Brain pericyte (primary cell): Measurements from ENCODE around the gene PCBP3.
"Not testable (repeated sequence)": the region's sequence is repeated elsewhere in the genome, so short reads cannot be mapped to it uniquely, and the experiment has no call there.

Source experiments
- DNase-seq: peaks from one replicate; pipeline ENCODE4 v3.0.0-alpha.2; 2012; ENCODE audit warnings: low read depth, low spot score

Gene PCBP3

DNA sequence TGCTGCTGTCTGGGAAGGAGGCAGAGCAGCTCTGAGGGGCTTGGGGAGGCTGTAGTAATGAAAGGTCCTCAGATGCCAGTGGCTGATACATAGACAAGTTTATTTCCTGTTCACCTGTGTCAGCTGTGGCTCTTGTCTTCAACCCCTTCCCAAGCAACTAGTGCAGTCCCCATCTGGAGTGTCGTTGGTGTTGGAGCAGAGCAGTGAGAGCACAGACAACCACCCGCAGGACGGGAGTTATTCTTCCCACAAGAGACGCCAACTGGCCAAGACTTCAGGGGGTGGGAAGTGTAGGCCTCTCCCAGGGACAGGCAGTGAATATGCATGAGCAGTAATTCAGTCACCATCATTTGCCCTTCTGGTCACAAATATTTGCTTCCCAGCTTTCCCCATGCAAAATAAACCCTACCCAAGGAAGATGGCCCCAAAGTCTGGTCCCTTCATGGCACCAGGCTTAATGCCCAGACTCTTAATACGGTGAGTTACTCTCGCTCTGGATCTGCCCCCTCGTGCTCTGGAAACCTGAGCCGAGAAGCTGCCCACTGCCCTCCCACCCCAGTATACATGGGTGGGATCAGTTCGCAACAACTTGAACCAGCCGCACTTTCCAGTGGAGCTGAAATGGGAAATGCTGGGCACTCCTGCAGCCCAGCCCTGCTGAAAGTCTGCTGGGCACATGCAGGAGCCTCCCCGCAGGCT, 184.5 kb downstream of the PCBP3 start:
- DNase-seq = no peak

DNA sequence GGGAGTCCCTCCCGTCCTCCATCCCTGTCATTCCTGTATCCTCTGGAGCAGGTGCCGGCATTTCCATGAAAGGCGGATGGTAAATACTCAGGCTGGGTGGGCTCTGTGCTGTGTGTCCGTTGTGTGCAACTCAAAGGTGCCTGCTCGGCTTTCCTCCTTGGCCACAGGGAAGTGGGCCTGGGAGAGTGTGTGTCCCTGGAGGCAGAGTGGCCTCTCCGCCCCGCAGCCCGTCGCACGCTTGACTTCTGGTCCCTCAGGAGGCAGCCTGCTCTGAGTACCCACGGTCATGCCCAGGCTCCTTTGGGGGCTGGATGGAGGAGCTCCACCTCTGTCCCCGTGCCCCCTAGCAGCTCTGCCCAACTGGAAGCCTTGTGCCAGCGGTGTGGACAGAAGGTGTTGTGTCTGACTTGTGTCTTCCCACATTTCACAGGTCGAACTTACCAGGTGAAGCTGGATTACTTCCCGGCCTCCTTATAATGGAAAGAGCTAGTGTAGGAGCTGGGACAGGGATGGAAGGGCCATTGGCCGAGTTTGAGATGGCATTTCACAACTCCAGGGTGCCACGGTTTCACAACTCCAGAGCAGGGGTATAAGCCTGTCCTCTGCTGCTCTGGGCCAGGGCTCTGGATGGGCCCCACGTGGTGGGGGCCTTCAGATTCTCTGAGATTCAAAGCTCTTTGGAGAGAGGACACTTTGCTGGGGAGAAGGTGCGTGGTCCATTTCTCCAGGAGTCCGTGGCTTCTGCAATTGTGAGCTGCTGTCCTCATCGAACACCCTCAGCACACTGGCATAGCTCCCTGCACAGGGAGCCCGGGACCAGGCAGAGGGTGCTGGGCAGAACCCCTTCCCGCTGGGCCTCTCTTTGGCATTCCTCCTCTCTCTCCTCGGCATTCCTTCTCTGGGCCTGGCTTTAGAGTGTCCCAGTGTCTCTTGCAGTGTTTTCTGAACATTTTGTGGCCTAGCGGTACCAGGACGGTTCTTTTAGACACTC, 185.3 kb downstream of the PCBP3 start:
- DNase-seq = no peak

DNA sequence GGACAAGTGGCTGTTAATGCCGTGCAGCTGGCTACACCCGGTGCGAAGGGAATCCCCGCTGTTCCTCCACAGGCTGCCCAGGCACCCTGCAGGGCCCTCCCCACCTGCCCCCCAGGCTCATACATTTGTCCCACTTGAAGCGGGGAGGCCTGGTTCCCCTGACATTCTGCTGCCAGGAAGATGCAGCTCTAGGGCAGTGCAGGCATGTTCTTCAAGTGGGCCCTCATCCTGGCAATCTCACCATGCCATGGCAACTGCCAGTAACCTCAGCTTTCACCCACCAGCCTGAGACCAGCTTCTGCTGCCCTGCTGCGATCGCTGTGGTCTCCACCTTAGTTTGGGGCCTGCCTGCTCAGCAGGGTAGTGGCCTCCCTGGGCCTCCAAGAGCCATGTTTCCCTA, 186.1 kb downstream of the PCBP3 start:
- no peak for DNase-seq

DNA sequence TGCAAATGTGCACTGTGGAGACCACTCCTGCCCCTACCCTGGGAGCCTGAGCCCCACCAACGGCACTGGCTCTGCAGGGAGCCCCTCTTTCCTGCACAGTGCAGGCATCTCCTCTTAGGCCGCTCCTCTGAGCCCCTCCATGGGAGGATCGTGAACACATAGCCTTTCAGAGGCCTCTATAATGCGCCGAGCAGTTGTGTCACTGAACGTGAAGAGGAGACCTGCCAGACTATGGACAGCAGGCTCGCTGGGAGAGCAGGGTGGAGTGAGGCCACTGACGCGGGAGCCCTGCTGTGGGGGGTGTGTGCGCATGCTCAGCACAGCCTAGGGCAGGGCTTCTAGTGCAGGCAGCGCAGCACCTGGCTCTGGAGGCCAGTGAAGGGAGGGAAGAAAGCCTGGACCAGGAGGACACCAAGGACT, 186.7 kb downstream of the PCBP3 start:
- DNase-seq = no peak

DNA sequence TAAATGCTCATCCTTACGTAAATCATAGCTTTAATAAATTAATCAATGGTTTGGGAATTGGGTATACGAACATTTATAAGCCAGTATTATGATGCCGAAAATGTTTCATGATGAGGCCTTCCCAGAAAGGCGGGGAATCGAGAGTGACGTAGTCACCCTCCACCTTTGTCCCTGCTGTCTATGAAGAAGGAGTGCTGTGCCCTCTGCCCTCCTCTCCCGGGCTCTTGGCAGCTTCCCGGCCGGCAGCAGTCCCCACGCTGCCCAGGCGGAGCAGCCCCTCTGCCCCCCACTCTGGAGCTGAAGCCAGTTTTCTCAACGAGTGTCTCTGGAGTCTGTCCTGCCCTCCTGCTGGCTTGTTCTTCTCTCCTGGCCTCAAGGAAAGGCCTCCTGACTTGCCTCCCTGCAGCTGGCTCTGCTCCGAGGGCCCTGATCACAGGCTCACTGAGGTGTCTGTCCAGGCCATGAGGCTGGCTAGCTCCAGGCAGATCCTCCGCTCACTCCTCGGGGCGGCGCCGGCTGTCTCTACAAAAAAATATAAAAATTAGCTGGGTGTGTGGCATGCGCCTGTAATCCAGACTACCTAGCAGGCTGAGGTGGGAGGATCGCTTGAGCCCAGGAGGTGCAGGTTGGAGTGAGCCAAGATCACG, 187.3 kb downstream of the PCBP3 start:
- DNase-seq = no peak

DNA sequence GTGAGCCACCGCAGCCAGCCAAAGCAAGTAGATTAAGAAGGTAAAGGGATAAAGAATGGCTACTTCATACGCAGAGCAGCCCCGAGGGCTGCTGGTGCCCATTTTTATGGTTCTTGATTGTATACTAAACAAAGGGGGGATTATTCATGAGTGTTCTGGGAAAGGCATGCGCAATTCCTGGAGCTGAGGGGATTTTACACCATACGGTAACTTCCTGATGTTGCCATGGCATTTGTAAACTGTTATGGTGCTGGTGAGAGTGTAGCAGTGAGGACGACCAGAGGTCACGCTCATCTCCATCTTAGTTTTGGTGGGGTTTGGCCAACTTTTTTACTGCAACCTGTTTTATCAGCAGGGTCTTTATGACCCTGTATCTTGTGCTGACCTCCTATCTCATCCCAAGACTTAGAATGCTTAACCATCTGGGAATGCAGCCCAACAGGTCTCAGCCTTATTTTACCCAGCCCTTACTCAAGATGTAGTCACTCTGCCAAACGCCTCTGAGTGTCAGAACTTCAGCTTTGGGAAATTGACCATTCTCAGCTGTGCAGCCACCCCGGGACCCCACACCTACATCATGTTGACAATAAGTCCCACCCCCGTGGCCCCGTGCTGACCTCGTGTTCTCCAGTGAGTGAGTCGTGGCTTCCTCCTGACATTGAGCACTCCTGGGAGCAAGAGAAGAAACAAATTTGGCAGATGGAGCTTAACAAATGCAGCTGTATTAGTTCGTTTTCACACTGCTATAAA, 188.6 kb downstream of the PCBP3 start:
- DNase-seq = peak; percentile 56

DNA sequence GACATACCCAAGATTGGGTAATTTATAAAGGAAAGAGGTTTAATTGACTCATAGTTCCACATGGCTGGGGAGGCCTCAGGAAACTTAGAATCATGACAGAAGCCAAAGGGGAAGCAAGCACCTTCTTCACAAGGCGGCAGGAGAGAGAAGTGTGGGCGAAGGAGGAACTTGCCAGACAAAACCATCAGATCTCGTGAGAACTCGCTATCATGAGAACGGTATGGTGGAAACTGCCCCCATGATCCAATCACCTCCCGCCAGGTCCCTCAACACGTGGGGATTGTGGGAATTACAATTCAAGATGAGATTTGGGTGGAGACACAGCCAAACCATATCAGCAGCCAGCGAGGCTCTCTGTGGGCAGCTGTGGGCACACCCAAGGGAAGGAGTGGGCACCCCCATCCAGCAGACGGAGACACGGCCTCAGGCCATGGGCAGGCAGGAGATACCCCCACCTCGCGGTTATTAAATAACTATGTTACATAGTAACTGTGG, 189.3 kb downstream of the PCBP3 start:
- not testable (repeated sequence) for DNase-seq

DNA sequence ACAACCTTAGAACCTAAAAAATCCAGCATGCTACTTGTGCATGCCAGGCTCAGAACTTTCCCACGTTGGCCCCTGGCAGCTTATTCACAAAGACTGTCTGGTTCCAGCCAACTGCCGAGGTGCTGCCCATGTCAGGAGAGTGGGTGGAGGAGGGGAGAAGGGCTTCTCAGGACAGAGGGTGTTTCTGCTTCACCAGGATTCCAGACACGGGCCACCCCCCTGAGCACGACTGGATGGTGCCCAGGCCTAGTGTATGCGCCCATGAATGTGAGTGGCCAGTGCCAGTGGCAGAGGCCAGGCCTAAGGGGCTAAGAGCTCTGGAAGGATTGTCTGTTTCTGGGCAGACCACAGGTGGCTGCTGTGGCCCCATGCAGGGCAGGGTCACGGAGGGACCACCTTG, 189.9 kb downstream of the PCBP3 start:
- DNase-seq = no peak

DNA sequence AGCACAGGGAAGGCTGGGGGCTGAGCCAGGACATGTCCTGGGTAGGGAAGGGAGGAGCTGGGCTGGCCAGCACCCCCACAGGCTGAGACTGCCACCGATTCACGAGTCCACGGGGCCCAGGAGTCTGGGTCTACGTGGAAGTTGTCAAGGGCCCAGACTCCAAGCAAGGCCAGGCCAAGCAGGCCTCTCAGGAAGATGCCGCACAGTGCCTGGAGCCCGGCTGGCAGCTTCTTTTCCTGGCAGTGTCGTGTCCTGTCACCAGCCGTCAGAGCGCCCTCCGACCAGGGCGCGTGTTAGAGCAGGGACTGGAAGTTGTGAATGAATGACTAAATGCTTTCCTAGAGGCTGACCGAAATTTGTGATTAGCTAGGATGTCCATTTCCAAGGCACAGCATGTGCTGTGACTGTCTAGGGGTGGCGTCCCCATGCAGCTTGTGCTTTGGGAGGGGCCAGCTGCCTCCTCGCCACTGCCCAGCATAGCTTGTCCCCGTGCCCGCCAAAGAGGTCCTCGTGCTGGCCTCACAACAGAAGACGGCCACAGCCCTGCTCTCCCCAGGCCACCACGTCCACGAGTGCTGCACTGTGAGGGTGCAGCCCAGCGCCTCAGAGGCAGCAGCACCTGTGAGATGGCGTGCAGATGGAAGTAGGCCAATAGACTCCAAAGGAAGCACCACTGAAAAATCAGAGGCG, 190.6 kb downstream of the PCBP3 start:
- no peak for DNase-seq

DNA sequence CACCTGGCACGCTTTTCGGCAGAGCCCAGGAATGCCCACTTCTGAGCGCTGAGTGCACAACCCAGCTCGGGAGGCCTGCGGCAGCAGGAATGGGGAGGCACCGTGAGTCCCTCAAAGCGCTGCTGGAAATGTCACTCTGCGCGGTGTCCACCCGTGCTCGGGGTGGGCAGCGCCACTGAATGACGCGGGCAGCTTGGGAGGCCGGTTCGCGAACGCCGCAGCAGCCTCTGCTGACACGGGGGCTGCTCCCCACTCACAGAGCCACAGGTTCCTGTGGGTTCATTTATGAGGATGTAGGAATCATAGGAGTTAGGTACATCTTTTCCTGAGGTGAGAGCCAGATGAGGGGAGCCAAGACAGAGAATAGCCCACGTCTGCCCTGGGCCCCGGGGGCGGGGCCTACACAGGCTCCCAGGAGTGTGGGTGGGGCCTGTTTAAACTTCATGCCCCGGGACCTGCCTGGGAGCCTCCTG, 191.3 kb downstream of the PCBP3 start:
- no peak for DNase-seq

DNA sequence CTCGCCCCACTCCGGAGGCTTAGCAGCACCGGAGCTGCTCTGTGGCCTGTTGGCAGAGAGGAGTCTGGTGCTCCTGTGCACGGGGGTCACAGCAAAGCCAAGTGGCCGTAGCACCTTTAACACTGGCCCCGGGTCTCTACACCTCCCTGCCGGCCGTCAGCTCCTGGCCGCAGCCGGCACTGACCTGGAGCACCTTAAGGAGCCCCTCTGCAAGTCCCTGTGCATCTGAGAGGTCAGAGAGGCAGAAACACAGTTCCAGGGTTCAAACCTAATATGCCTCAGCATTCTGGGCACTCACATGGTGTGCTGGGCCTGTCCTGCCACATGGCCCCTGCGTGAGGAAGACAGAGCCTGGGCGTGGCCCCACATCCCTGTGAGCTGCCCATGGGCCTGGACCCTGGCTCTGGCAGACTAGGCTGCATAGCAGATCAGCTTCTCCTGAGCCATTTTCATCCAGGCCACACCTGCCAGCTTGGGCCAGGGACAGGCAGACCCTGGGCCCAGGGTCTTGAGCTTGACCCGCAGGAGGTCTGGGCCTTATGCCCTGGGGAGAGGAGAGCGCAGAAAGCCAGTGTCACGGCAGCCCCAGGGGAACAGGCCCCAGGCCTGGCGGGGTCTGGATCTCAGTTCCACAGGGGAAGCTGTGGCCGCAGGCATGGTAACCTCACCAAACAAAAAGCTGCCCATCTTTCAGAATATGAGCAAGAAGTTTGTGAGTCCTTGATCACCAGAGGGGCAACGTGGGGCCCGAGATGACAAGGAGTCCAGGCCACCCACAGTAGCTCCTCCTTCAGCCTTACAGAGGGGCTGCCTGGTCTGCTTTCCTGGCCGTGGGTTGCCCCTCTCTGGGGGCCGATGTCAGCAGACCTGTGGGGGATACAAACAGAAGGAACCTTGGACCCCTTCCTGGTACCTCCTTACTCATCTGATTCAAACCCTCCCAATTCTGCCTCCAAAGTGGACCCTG, 192.1 kb downstream of the PCBP3 start:
- no peak for DNase-seq

DNA sequence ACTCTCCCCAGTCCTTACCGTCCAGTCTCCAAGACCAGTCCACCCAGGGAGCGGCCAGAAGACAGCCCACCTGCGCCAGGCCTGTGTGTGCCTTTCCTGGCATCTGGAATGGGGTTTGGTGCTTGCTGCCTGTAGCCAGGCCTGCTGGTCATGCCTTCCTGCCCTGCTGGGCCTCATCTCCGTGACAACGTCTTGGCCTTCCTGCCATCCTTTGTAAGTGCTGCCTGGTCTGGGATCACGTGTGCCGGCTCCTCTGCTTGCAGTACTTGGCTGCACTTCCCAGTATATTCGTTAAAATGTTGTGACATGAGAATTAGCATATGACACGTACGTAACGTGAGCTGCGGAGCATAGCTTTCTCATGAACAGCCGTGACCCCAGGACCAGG, 192.7 kb downstream of the PCBP3 start:
- DNase-seq = no peak

DNA sequence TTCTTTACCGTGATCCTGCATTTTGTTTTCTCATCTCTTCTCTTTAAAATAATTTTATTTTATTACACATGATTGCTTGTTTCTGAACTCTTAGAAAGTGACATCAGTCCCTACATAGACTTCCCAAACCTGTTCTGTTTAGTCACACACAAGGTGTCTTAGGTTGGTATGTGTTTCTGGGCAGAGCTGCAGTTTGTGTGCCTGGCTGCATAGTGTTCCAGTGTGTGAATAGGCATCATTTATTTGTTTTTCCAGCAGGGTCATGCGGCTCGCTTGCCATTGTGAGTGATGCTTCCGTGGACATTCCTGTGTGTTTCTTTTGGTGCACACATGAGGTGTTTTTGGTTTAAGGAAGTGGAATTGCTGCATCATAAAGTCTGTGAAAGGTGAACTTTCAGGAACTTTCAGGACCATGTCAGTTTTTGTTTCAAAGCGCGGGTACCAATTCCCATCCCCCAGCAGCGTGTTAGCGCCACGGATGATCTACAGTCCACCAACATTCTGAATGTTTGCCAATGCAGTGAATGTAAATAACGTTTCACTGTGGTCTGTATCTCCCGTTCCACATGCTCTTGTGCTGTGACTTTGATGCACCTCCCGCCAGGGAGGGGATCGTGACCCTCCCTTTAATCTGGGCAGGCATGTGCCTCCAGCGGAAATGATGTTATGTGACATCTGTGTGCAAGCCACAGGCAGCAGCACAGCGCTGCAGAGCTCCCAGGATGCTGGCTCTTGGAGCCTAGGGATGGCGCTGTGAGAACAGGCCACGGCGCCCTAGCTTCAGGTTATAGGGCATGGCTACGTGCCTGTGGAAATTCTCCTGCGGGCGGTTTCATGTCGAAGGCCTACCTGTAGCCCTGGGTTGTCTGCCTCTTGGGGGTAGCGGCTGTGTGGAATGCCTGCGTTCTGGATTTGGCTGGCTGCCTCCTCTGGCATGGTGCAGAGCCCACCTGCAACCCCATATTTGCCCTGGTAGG, 193.5 kb downstream of the PCBP3 start:
- no peak for DNase-seq

DNA sequence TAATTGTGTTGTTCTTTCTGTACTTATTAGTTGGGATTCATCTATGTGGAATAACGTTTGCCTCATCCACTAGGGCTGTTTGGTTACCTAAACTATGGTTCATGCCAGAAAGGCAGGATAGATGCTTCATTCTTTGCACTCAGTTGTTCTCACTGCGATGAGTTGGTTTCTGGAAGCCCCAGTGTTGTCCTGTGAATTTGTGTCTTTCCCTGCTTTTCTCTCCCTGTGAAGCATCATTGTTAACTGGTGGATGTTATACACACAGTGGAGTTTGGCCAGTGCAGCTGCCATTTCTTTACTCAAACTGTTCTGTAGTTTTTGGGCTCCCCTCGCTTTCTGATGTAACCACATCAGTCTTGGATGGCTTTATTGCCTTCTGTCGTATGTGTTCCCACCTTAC, 194.4 kb downstream of the PCBP3 start:
- DNase-seq = no peak

DNA sequence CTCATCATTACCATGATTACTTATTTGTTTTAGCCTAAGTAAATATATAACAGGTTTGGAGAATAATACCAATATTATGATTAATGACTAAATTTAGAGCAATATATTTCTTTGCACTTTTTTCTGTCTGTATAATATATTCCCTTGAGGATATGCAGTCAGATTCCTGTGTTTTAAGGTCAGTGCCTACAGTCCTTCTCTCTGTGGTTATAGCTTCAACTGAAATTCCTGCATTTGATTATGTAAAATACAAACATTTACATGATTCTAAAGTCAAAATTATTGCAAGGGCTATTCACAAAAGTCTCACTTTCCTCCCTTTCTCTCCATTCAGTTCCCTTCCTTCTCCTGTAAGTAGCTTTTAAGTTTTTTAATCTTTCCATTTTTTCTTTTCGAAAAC, 195.1 kb downstream of the PCBP3 start:
- no peak for DNase-seq

DNA sequence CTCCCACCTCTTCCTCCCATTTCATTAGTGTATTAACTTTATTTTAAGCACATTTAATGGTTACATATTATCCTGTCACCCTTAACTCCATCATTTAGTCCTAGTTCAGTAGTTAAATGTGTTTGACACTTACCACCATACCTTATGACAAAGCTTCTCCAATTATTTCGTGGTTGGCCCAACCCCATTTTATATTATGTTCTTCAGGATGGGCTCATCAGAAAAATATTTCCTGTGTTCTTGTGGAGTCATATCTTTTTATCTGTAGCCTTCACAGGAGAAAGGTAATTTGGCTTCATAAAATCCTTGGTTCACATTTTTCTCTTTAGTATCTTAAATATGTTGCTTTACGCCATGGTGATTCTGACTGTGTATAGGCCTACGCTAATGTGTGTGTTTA, 195.7 kb downstream of the PCBP3 start:
- no peak for DNase-seq

DNA sequence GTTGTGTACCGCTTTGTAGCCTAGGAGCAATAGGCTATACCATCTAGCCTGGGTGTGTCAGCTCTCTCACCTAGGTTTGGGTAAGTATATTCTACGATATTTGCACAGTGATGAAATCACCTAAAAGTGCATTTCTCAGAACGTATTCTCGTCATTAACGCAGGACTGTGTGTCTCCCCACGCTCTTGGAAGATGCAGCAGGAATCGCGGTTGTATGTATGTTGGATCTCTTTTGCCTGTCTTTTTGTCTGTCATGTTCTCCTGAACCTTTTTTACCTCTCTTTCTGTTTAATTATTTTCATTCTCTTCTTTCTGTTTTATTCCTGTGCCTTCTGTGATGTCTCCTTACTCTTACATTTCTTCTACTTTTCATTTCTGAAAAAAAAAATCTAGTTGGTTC, 197.5 kb downstream of the PCBP3 start:
- DNase-seq = no peak

DNA sequence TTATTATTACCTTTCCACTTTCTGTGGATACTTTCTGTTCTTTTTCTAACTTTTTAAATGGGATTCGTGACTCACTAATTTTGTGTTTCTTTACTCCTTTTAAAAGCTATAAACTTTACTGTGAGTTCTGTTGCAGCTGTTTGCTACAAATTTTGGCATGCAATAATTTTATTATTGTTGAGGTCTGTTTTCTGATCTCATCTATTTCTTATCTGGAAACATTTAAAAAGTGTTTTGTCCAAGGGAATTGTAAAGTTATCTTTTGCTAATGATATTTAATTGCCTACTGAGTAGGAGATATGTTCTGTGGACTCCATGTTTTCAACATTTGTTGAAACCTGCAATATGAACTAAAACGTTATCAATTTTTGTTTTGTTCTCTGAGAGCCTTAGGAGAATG, 199.9 kb downstream of the PCBP3 start:
- DNase-seq = no peak
